Lower lobe of right lung (tissue), 2 donors: ENCODE data around the gene KAT7. TPM values are rescaled to one million over a fixed set of nuclear protein-coding genes. Genes with fewer than 3 reads are reported as not detected.

ENCODE experiments used
- ATAC-seq, 2 donors: fragments of 200-7000 bp; cut with Tn5 transposase; one replicate each; pipeline ENCODE4 v1.9.1; 2020 to 2022; ENCODE audit warnings: mild to moderate bottlenecking in 2 of 2, moderate library complexity in 2 of 2
- DNase-seq: peaks from one replicate; pipeline ENCODE4 v3.0.0-alpha.2; 2020
- H3K27ac ChIP-seq: fragments of 200-600 bp; one replicate; pipeline ENCODE4 v1.8.0; 2022
- H3K27me3 ChIP-seq: fragments of 200-600 bp; one replicate; pipeline ENCODE4 v1.8.0; 2022; ENCODE audit warnings: low read depth
- H3K36me3 ChIP-seq: fragments of 200-600 bp; one replicate; pipeline ENCODE4 v1.8.0; 2022; ENCODE audit warnings: mild to moderate bottlenecking
- H3K4me1 ChIP-seq: fragments of 200-600 bp; one replicate; pipeline ENCODE4 v1.8.0; 2022
- H3K4me3 ChIP-seq: fragments of 200-600 bp; one replicate; pipeline ENCODE4 v1.8.0; 2022; ENCODE audit warnings: mild to moderate bottlenecking
- H3K9me3 ChIP-seq: fragments of 200-600 bp; one replicate; pipeline ENCODE4 v1.8.0; 2022
- intact Hi-C: fragments of 100-400 bp; cut with DNase I; formaldehyde crosslinking; loops from one replicate; pipeline ENCODE4 v1.11.0; 2022
- total RNA-seq: library from RNA; stranded (reverse); fragmentation: NEBNext Ultra II Directional; extraction: Animal tissue kit (Norgen Biotek cat#: 25700); gene quantifications from one replicate; pipeline ENCODE4 v1.2.1, GENCODE V29; 2021
- TF ChIP-seq, protein P1 (sequence below): fragments of 200-600 bp; IDR thresholded peaks from one replicate; pipeline ENCODE4 v1.8.0; 2022; ENCODE audit warnings: antibody characterized with exemption, mild to moderate bottlenecking
- donor health status: DM: no; HTN: yes; CAD: no; lungs with severe emphysema.

The KAT7 gene
- total RNA-seq, 1 donor from 2014 or later, result 56.7 TPM

DNA sequence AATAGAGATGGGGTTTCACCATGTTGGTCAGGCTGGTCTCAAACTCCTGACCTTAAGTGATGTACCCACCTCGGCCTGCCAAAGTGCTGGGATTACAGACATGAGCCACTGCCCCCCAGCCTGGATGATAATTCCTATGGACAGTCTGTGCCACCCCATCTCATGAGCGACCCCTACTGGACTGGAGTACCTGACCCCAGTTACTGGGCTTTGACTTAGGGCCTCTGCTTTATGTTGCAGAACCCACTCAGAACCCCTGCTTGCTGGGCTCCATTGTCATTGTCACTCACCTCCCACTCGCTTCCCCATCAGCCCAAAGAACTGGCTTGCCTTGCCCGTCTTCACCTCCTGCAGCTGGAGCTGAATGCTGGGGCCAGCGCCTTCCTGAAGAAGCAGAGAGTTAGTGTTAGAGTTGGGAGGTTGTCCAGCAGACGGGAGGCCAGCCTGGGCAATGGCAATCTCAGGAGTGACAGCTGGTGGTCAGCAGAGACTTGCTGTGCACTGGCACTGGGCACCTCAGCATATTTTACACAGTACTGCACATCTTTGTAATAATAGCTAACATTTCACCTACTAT, 55.4 kb downstream of the KAT7 start:
- H3K36me3 ChIP-seq, result no peaks in the 10 kb centered on the region
- H3K4me1 ChIP-seq, result peaks cover 15% of the 10 kb centered on the region
- no peak overlapping the region for H3K27ac ChIP-seq
- TF ChIP-seq, protein P1, sequence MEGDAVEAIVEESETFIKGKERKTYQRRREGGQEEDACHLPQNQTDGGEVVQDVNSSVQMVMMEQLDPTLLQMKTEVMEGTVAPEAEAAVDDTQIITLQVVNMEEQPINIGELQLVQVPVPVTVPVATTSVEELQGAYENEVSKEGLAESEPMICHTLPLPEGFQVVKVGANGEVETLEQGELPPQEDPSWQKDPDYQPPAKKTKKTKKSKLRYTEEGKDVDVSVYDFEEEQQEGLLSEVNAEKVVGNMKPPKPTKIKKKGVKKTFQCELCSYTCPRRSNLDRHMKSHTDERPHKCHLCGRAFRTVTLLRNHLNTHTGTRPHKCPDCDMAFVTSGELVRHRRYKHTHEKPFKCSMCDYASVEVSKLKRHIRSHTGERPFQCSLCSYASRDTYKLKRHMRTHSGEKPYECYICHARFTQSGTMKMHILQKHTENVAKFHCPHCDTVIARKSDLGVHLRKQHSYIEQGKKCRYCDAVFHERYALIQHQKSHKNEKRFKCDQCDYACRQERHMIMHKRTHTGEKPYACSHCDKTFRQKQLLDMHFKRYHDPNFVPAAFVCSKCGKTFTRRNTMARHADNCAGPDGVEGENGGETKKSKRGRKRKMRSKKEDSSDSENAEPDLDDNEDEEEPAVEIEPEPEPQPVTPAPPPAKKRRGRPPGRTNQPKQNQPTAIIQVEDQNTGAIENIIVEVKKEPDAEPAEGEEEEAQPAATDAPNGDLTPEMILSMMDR, result peak; percentile 27
- H3K27me3 ChIP-seq, result no peaks in the 10 kb centered on the region
- no peaks in the 10 kb centered on the region for H3K9me3 ChIP-seq
- DNase-seq (no peak), ATAC-seq (no peak)
- intact Hi-C loops, result no loop called here
- no peak overlapping the region for H3K4me3 ChIP-seq

DNA sequence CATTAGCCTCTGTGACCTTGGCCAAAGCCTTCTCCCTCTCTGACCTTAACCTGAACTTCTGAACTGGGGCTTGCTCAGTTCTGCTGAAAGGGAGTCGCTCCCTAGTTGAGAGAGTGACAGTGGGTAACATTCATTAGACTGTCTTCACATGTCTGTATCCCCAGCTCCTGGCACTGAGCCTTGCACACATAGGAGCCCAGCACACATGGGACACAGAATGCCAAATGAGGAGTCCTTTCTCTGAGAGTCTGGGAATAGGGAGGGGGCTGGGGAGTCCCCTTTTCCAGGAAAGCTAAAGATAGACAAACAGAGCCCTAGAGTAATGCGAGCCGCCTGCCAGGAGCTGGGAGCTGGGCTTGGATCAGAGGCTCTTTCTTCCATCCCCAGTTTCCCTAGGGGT, 56.8 kb downstream of the KAT7 start:
- no peak overlapping the region for H3K4me3 ChIP-seq
- ATAC-seq (no peak), DNase-seq (no peak)
- TF ChIP-seq, protein P1, result no peak
- H3K4me1 ChIP-seq, result peaks cover 19% of the 10 kb centered on the region
- no peaks in the 10 kb centered on the region for H3K27me3 ChIP-seq
- H3K27ac ChIP-seq, result no peak overlapping the region
- H3K9me3 ChIP-seq, result no peaks in the 10 kb centered on the region
- intact Hi-C loops, result no loop called here
- no peaks in the 10 kb centered on the region for H3K36me3 ChIP-seq

DNA sequence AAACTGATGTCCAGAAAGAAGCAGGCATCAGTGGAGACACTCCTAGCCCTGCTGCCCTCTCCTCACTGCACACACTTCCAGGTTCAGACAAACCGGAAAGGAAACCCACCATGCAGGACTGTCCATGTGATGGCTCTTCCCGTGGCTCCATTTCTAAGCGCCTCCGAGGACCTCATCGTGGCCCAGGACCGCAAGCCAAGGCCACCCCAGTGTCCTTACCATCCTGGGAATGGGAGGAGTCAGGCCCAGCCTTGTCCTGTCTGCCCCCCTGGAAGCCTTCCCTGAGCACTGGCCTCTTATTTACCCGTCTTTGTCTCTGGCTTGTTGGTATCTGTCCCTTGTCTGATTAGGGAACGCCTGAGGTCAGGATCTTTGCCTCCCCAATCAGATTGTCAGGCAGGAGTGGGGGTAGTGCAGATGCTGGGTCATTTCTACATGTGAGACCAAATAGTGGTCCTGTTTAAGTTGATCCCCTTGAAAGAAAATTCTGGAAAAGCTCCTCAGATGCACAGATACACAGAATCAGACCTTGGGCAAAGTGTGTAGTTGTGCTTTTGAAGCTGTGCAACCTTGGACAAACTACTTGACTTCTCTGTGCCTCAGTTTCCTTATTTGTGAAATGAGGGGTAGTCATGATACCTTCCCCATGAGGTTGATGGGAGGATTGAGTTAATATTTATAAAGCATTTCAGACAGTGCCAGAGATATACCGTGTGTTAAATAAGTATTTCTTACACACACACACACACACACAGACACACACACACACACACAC, 58.6 kb downstream of the KAT7 start:
- intact Hi-C loops, result no loop called here
- Histone ChIP-seq H3K36me3 (no peaks in the 10 kb centered on the region), H3K27ac (no peak overlapping the region), H3K27me3 (no peaks in the 10 kb centered on the region), H3K4me1 (peaks cover 31% of the 10 kb centered on the region), H3K9me3 (no peaks in the 10 kb centered on the region), H3K4me3 (no peak overlapping the region)
- ATAC-seq (no peak), DNase-seq (no peak)
- TF ChIP-seq, protein P1, result no peak

DNA sequence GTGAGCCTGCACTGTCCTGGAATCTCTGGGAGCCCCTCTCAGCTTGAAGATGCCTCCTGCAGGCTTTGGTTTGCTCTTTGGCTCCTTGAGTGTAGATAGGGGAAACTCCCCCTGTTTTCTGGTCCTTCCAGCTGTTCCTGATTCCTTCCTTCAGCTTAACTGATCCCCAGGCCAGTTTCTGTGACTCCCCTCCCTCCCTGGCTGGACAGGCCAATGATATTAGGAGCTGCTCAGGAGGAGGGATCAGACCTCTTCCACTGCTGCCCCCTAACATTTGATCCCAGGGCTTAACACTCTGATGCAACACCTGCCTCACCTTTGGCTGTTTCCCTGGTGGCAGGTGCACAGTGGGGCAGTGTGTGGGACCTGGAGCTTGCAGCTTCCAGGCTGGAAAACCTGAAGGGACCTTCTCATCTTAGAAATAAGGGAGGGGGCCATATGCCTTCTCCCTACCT, 59.6 kb downstream of the KAT7 start, which contains the start of gene TAC4:
Gene TAC4 (minus strand): TSS at position 51 of the 455 bp plus-strand sequence. CDS start 52 bp downstream, outside the sequence.
- DNase-seq (no peak), ATAC-seq (no peak)
- intact Hi-C loops, result no loop called here
- Histone ChIP-seq H3K36me3 (no peaks in the 10 kb centered on the region), H3K27me3 (no peaks in the 10 kb centered on the region), H3K4me1 (peaks cover 31% of the 10 kb centered on the region), H3K4me3 (no peak within 1 kb of the TSS), H3K9me3 (no peaks in the 10 kb centered on the region), H3K27ac (no peak within 1 kb of the TSS)
- TF ChIP-seq, protein P1, result no peak

- Histone ChIP-seq H3K27me3 (no peaks in the 10 kb centered on the region), H3K9me3 (no peaks in the 10 kb centered on the region), H3K36me3 (no peaks in the 10 kb centered on the region), H3K4me3 (no peak overlapping the region), H3K4me1 (peaks cover 31% of the 10 kb centered on the region), H3K27ac (no peak overlapping the region)
- DNase-seq, result no peak
- intact Hi-C loops, result no loop called here
- no peak for ATAC-seq
- TF ChIP-seq, protein P1, result no peak
Observed at GRCh38 chr17:49848739-49849138, 60.3 kb downstream of the KAT7 start.
